ENCODE measurements around the gene MAN2B2.
"Not testable (repeated sequence)": the region's sequence is repeated elsewhere in the genome, so short reads cannot be mapped to it uniquely, and the experiment has no call there.

MAN2B2 gene

DNA sequence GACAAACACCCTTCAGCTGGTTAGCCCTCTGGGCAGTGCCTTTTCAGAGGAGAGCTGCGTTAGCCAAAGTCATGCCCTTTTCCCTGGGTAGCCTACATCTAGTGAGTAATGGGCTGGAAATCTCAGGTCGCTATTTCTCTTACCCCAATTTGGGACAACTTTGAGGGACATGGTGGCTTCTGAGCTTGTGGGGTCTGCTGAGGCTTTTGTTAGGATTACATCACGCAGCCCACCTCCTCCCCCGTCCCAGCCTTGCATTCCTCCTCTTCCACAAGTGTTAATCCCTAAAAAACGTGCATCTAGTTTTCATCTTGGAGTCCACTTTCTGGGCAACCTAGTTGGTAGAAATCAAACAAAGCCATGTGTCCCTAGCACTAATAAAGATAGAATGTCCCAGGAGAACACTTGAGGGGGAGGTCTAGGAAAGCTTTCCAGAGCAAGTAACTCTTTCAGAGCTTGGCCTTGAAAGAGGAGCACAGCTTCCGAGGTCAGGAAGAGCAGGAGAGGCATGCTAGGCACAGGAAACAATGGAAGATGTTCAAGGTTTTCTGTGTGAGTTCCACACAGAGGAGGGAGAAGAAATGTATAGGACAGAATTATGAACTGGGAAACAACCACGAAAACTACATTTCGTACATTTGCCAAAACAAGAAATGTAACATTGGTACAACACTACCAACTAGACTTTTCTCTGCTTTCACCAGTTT is 68.3 kb downstream of the MAN2B2 start:
- DNase-seq (ENCODE audit: low spot score) = no peak

DNA sequence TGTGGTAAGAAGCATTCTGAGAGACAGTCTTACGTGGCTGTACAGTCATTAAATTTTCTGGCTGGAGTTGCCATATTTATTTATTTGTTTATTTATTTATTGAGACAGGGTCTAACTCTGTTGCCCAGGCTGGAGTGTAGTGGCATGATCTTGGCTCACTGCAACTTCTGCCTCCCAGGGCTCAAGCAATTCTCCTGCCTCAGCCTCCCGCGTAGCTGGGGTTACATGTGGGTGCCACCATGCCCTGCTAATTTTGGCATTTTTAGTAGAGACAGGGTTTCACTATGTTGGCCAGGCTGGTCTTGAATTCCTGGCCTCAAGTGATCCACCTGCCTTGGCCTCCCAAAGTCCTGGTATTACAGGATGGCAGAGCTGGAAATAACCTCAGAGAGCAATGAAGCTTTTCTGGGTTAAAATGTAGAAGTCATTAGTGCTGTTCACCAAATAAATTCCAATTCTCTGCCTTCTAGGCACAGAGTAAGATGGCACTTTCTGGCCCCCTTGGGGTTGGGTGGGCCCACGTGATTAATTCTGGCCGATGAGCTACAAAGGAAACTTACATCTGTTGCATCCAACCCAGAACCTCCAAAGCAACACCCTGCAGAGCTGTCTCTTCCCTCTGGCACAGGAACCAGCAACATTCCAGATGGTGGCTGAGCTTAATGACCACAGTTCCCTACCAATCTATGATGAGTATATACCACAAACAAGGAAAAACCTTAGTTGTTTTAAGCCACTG is 70.0 kb downstream of the MAN2B2 start:
- DNase-seq (ENCODE audit: low spot score) = no peak

GRCh38 chr4:6647169-6647568 is 72.2 kb downstream of the MAN2B2 start:
- no peak for DNase-seq (ENCODE audit: low spot score)

DNA sequence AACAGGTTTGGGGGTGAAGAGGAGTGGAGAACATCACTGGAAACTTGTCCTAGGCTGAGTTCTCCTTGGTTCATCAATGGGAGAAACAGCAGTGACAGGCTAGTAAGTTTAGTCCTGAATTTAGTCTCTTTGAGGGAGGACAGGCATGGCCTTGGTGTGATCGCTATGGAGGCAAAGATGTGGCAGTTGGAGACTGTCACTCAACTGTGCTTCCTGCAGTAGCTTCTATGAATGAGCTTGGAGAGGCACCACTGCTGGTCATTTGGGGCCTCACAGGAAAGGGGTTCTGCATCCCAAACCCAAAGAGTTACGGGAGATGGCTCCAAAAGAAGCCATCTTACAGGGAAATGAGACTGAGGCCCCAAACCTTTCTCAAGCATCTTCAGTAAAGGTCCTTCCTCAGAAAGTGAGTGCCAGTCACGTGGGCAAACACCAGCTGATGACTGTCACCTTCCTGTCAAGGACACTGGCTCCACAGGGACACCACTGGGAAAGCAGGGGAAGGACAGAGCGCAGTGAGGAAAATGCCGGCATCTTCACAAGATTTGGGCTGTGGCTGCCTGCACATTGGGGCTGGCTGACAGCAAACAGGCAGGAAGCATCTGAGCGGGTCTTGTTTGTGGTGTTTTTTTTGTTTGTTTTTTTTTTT is 72.7 kb downstream of the MAN2B2 start:
- no peak for DNase-seq (ENCODE audit: low spot score)

- DNase-seq (ENCODE audit: low spot score) = no peak
Observed at GRCh38 chr4:6649216-6649615, 74.2 kb downstream of the MAN2B2 start.

DNA sequence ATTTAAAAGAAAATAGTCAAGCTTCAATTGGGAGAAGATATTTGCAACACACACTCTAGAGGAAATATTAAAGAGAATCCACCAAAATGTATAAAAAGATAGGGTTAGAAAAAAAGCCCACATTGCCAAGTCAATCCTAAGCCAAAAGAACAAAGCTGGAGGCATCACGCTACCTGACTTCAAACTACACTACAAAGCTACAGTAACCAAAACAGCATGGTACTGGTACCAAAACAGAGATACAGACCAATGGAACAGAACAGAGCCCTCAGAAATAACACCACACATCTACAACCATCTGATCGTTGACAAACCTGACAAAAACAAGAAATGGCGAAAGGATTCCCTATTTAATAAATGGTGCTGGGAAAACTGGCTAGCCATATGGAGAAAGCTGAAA is 79.2 kb downstream of the MAN2B2 start:
- DNase-seq (ENCODE audit: low spot score) = not testable (repeated sequence)

DNA sequence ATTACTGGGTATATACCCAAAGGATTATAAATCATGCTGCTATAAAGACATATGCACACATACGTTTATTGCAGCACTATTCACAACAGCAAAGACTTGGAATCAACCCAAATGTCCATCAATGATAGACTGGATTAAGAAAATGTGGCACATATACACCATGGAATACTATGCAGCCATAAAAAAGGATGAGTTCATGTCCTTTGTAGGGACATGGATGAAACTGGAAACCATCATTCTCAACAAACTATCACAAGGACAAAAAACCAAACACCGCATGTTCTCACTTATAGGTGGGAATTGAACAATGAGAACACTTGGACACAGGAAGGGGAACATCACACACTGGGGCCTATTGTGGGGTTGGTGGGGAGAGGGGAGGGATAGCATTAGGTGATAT is 80.3 kb downstream of the MAN2B2 start:
- not testable (repeated sequence) for DNase-seq (ENCODE audit: low spot score)

DNA sequence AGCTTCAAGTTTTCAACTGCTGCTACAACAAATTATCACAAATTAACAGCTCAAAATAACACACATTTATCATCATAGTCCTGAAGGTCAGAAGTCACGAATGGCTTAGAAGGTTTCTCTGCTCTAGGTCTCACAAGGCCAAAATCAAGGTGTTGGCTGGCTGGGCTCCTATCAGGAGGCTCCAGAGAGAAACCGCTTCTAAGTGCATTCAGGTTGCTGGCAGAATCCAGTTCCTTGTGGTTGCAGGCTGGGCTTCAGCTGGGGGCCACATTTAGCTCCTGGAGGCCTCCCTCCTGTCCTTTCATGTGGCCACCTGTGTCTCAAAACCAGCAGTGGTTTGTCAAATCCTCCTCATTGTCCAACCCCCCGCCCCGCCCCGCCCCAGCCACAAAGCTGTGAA is 80.9 kb downstream of the MAN2B2 start:
- DNase-seq (ENCODE audit: low spot score) = no peak

DNA sequence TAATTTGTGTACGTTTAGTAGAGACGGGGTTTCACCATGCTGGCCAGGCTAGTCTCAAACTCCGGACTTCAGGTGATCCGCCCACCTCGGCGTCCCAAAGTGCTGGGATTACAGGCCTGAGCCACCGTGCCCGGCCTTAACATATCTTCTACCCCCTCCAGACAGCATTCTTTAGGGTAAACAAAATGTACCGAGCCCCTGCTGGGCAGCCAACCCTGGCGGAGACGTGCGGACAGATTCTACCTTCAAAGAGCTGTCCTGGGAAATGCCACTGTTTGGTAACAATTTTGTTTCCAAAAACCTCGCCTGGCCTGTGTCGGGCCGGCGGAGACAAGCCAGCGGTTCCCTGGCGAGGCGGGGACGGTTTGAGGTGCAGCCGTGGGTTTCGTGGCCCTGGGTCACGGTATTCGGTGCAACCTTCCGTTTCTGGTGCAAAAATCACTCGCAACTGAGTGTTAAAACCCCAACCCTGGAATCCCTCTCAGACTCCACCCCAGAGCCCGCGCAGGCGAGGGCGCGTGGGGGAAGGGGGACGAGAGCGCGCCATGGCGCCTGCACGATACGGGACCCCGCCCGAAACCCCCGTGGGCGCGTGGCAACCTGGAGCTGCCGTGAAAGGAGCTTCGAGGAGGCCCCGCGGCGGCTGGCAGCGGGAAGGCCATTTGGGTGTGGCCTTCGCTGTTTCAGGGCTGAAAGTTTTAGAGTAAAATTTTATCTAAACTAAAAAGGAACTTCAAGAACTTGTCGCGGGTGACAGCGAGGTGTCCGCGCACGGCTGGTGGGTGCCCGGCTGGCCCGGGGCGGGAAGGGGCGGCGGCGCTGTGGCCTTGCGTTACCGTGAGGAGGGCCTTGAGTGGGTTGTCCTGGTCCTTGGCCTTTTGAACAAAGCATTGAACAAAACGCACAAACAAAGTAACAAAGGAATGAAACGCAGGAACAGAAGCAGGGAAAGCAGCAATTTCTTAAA is 82.5 kb downstream of the MAN2B2 start:
- no peak for DNase-seq (ENCODE audit: low spot score)

DNA sequence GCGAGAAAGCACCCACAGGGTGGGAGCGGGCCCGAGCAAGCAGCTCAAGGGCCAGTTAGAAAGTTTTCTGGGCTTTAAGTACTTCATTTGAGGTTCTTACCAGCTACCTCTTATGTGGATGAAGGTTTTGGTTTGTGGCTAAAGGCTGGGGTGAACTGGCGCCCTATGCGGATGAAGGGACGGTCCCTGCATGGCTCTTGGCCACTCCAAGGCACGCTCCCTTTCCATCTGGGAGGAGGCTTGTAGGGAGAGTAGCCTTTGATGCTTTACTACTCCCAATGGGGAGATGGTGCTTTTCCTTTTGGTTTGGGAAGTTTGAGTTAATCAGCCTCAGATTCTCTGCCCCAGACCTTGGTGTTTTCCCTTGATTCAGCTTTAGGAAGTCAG is 83.2 kb downstream of the MAN2B2 start:
- peak; percentile 22 for DNase-seq (ENCODE audit: low spot score)

- peak; percentile 29 for DNase-seq (ENCODE audit: low spot score)
Observed at GRCh38 chr4:6658597-6659075, 83.6 kb downstream of the MAN2B2 start.

DNA sequence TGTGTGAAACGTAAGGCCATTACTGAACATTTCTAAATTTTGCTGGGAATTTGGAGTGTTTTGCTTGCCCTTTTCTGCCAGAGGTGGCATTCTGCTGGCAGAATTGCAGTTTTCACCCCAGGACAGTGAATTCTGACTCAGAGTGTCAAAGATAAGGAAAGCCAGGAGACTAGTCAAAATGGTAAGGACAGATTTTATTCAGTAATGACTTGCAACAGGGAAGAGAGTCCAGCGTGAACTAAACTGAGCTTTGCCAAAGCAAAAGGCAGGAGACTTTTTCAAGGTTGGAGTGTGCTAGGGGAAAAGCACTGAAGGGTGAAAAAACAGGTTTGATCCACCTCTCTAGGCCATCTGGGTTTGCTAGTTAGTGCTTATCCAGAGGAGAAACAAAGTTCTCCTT is 84.9 kb downstream of the MAN2B2 start:
- no peak for DNase-seq (ENCODE audit: low spot score)

DNA sequence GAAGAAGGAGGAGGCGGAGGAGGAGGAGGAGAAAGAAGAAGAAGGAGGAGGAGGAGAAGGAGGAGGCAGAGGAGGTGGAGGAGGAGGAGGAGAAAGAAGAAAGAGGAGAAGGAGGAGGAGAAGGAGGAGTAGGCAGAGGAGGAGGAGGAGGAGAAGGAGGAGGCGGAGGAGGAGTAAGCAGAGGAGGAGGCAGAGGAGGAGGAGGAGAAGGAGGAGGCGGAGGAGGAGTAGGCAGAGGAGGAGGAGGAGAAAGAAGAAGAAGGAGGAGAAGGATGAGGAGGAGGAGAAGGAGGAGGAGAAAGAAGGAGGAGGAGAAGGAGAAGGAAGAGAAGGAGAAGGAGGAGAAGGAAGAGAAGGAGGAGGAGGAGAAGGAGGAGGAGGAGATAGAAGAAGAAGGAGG is 85.4 kb downstream of the MAN2B2 start:
- DNase-seq (ENCODE audit: low spot score) = no peak

DNA sequence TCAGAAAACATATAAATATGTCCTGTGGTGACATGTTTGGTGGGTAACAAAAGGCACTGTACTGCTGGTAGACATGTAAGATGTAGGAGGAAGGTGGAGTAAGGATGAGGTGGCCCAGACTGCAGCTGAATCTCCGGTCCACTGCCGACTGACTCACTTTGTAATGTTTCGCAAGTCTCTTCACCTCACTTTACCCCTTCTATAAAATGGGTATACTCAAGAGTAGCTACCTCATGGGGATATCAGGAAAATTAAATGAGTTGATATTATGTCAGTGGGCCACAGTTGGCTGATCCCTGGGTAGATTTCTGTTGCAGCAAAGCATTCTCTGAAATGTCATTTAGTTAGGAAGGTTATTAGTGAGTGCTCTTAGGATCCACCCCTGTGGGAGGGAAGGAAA is 87.6 kb downstream of the MAN2B2 start:
- DNase-seq (ENCODE audit: low spot score) = no peak

GRCh38 chr4:6663596-6664393 is 88.8 kb downstream of the MAN2B2 start:
- DNase-seq (ENCODE audit: low spot score) = no peak

- DNase-seq (ENCODE audit: low spot score) = no peak
Observed at GRCh38 chr4:6665320-6665654, 90.3 kb downstream of the MAN2B2 start.

DNA sequence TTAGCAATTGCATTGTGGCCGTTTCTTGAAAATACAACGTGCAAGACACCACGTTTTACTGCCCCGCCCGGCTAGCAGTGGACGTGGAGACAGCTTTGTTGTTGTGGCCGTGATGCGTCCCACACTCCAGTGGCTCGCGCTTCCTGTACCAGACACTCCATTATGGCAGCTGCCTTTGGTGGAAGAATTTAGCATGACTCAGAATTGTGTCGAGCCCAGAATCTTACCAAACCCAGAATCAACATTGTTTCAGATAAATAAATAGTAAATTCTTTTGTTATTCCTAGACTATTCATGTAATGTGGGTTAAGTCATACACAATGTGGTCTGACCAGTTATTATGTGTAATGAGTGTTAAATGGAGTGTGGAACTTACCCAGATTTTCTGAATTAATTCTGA is 93.4 kb downstream of the MAN2B2 start:
- DNase-seq (ENCODE audit: low spot score) = no peak

DNA sequence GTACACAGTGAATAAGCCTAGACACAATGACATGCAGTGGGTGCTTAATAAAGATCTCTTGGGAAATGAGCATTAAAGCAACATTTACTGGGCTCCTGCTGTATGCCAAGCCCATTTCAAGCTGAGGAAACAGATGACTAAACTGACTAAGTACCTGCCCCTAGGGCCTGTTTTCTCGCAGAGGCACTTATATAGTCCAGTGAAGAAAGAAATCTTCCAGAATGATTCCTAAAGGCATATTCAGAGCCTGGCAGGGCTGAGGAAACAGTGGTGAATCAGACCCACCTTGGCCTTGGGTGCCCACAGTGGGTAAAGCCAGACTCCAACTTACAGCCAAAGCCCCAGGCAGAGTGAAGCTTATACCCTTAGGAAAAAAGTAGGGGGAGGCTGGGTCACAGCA is 96.7 kb downstream of the MAN2B2 start:
- DNase-seq (ENCODE audit: low spot score) = no peak

- DNase-seq (ENCODE audit: low spot score) = no peak
Observed at GRCh38 chr4:6672131-6672530, 97.1 kb downstream of the MAN2B2 start.

GRCh38 chr4:6672541-6673190 is 97.7 kb downstream of the MAN2B2 start:
- not testable (repeated sequence) for DNase-seq (ENCODE audit: low spot score)

Measured in cerebellar cortex (tissue), 1 donor.